H1 (cell line): Measurements from ENCODE around the gene SORBS1. TPM values are rescaled to one million over a fixed set of nuclear protein-coding genes. Genes with fewer than 3 reads are reported as not detected.

Experiments
- EGR1 ChIP-seq: IDR thresholded peaks from 2 replicates; pipeline ENCODE4 v1.6.1; 2011; ENCODE audit warnings: low read depth, low read length, borderline replicate concordance
- RFX5 ChIP-seq: IDR thresholded peaks from 2 replicates; pipeline ENCODE4 v1.6.1; 2011; ENCODE audit warnings: low read depth, low read length, improper control_type of control experiment, borderline replicate concordance
- YY1 ChIP-seq: IDR thresholded peaks from 2 replicates; pipeline ENCODE4 v1.6.1; 2011; ENCODE audit warnings: low read depth, mild to moderate bottlenecking, low read length
- polyA plus RNA-seq, 7 experiments: library from polyadenylated mRNA; depleted of rRNA in 3 of 7; stranded (reverse) in 5 of 7; unstranded in 2 of 7; fragments of >200 nt in 5 of 7; fragments of 200-250 nt in 2 of 7; gene quantifications; 1 replicate in 5 of 7; 2 replicates in 1 of 7; 4 replicates in 1 of 7; pipeline versions ENCODE4 v1.2.1 to v1.2.3, GENCODE V29; 2011 to 2013; ENCODE audit warnings: missing spikeins in 2 of 7, mixed read lengths in 2 of 7
- total RNA-seq: library from RNA; stranded (reverse); fragmentation: NEBNext Ultra II Directional; extraction: Animal tissue kit (Norgen Biotek cat#: 25700); gene quantifications from 2 replicates; pipeline ENCODE4 v1.2.1, GENCODE V29; 2021
- TF ChIP-seq, protein P1 (sequence below): IDR thresholded peaks from 2 replicates; pipeline ENCODE4 v1.6.1; 2011; ENCODE audit warnings: low read length, improper control_type of control experiment

The SORBS1 gene
- total and polyA plus RNA-seq, 2 of the 8 experiments (the other 6 are each of a cell fraction or from before 2014, with no cell fraction given) = 16.0 to 35.0 TPM

DNA sequence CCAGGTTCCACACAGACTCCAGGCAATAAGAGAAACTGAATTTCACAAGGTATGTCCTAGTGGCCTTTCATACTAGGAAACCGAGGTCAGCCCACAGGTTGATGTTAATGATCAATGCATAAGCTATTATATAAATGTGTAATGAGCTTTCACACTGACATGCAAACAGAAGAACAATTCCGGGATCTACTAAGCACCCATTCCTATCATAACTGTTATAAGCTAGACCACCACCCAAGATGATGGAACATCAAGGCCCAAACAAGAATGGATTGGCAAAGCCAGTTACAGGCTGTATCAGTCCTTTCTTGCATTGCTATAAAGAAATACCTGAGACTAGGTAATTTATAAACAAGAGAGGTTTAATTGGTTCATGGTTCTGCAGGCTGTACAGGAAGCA, 15.2 kb downstream of the SORBS1 start (continued):
- TF ChIP-seq RFX5 = no peak
- no peak for TF ChIP-seq EGR1
- TF ChIP-seq, protein P1, sequence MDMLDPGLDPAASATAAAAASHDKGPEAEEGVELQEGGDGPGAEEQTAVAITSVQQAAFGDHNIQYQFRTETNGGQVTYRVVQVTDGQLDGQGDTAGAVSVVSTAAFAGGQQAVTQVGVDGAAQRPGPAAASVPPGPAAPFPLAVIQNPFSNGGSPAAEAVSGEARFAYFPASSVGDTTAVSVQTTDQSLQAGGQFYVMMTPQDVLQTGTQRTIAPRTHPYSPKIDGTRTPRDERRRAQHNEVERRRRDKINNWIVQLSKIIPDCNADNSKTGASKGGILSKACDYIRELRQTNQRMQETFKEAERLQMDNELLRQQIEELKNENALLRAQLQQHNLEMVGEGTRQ = no peak
- TF ChIP-seq YY1 = no peak
